ENCODE measurements around the gene BAZ2B. TPM values are rescaled to one million over a fixed set of nuclear protein-coding genes. Genes with fewer than 3 reads are reported as not detected.
A peak's percentile ranks its signal among the peaks of the same experiment; 100 is the strongest.

Gene BAZ2B
- total RNA-seq, 1 donor from 2014 or later: 77.7 TPM

- DNase-seq (ENCODE audit: low spot score): peak; percentile 91
These were observed 722 bp downstream of the BAZ2B start for GRCh38 chr2:159615367-159616285.

- no peak for DNase-seq (ENCODE audit: low spot score)
These were observed 1.6 kb downstream of the BAZ2B start for GRCh38 chr2:159614534-159615366.

GRCh38 chr2:159613651-159614285 lies 2.6 kb downstream of the BAZ2B start:
- no peak for DNase-seq (ENCODE audit: low spot score)

- no peak for DNase-seq (ENCODE audit: low spot score)
These were observed 3.3 kb downstream of the BAZ2B start for GRCh38 chr2:159613091-159613490.

- DNase-seq (ENCODE audit: low spot score): no peak
These were observed 4.0 kb downstream of the BAZ2B start for GRCh38 chr2:159612255-159612901.

- DNase-seq (ENCODE audit: low spot score): no peak
These were observed 6.4 kb downstream of the BAZ2B start for GRCh38 chr2:159609811-159610549.

- DNase-seq (ENCODE audit: low spot score): no peak
These were observed 7.5 kb downstream of the BAZ2B start for GRCh38 chr2:159608723-159609308.

- DNase-seq (ENCODE audit: low spot score): no peak
These were observed 8.2 kb downstream of the BAZ2B start for GRCh38 chr2:159608108-159608507.

GRCh38 chr2:159606287-159606686 lies 10.1 kb downstream of the BAZ2B start:
- no peak for DNase-seq (ENCODE audit: low spot score)

- DNase-seq (ENCODE audit: low spot score): no peak
These were observed 10.7 kb downstream of the BAZ2B start for GRCh38 chr2:159605441-159606178.

GRCh38 chr2:159604159-159604558 lies 12.2 kb downstream of the BAZ2B start:
- no peak for DNase-seq (ENCODE audit: low spot score)

GRCh38 chr2:159600752-159601151 lies 15.6 kb downstream of the BAZ2B start:
- no peak for DNase-seq (ENCODE audit: low spot score)

- no peak for DNase-seq (ENCODE audit: low spot score)
These were observed 20.8 kb downstream of the BAZ2B start for GRCh38 chr2:159595410-159596046.

- DNase-seq (ENCODE audit: low spot score): no peak
These were observed 23.9 kb downstream of the BAZ2B start for GRCh38 chr2:159592441-159592840.

- DNase-seq (ENCODE audit: low spot score): no peak
These were observed 25.1 kb downstream of the BAZ2B start for GRCh38 chr2:159591221-159591620.

- no peak for DNase-seq (ENCODE audit: low spot score)
These were observed 27.1 kb downstream of the BAZ2B start for GRCh38 chr2:159589286-159589685.

GRCh38 chr2:159586034-159586433 lies 30.3 kb downstream of the BAZ2B start:
- no peak for DNase-seq (ENCODE audit: low spot score)

- no peak for DNase-seq (ENCODE audit: low spot score)
These were observed 30.7 kb downstream of the BAZ2B start for GRCh38 chr2:159585622-159586021.

GRCh38 chr2:159584796-159585195 lies 31.6 kb downstream of the BAZ2B start:
- DNase-seq (ENCODE audit: low spot score): no peak

Data from mucosa of gallbladder (tissue), 1 donor.